WI38 (cell line): ENCODE data around the gene METTL4.

Experiments
- H3K4me3 ChIP-seq: 2 replicates; pipeline ENCODE4 v1.5.1; 2011; ENCODE audit warnings: low read depth, mild to moderate bottlenecking, control low read depth, low read length
- TF ChIP-seq, protein P1 (sequence below): IDR thresholded peaks from 2 replicates; pipeline ENCODE4 v1.5.1; 2012; ENCODE audit warnings: low read depth, mild to moderate bottlenecking, control low read depth, low read length

The METTL4 gene

DNA sequence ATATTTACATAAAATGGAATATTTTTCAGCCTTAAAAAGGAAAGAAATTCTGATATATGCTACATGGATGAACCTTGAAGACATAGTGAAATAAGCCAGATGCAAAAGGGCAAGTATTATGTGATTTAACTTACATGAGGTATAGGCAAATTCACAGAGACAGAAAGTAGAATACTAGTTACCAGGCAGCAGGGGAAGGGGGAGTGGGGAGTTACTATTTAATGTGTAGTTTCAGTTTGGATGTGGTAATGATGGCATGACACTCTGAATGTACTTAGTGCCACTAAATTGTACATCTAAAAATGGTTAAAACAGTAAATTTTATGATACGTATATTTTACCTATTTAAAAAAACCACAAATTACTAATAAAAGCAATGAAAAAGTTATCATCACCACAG, 12.1 kb downstream of the METTL4 start:
- TF ChIP-seq, protein P1, sequence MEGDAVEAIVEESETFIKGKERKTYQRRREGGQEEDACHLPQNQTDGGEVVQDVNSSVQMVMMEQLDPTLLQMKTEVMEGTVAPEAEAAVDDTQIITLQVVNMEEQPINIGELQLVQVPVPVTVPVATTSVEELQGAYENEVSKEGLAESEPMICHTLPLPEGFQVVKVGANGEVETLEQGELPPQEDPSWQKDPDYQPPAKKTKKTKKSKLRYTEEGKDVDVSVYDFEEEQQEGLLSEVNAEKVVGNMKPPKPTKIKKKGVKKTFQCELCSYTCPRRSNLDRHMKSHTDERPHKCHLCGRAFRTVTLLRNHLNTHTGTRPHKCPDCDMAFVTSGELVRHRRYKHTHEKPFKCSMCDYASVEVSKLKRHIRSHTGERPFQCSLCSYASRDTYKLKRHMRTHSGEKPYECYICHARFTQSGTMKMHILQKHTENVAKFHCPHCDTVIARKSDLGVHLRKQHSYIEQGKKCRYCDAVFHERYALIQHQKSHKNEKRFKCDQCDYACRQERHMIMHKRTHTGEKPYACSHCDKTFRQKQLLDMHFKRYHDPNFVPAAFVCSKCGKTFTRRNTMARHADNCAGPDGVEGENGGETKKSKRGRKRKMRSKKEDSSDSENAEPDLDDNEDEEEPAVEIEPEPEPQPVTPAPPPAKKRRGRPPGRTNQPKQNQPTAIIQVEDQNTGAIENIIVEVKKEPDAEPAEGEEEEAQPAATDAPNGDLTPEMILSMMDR = no peak

DNA sequence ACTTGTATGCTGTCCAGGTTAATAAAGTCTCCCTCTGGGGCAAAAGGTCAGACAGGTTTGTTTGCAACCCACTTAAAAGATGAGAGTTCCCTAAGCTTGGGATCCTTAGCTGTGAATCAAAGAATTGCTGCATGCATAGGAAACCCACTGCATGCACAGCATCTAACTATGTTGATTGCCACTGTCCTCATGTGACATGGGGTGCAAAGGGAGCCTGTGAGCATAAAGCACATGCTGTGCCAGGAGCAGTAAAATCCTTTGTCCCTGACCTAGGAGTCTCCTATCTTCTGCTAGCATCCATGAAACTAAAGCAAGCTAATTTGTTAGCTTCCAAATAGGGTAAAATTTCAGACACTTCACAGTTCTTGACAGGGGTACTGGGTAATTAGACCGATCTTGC, 13.8 kb downstream of the METTL4 start:
- TF ChIP-seq, protein P1 = no peak
- H3K4me3 ChIP-seq = no peak overlapping the region

More for the DNA sequence above, 12.1 kb downstream of the METTL4 start:
- no peak overlapping the region for H3K4me3 ChIP-seq

DNA sequence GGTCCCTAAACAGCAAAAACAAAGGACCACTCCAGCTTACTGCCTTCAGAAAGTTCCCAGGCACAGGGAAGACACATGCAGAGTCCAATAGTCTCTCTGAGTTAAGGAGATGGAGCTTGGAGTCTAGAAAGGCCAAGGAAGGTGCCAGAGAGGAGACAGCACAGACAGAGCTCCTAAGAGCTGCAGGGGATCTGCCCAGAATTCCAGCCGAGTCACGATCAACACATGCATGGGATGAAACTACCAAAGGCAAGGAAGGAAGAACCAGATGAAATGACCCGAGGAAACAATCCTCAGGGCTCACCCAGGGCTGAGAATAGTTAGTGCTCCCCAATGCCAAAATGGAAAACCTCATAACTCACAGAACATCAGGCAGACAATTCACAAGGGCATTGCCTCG, 15.4 kb downstream of the METTL4 start:
- no peak overlapping the region for H3K4me3 ChIP-seq
- TF ChIP-seq, protein P1 = no peak

DNA sequence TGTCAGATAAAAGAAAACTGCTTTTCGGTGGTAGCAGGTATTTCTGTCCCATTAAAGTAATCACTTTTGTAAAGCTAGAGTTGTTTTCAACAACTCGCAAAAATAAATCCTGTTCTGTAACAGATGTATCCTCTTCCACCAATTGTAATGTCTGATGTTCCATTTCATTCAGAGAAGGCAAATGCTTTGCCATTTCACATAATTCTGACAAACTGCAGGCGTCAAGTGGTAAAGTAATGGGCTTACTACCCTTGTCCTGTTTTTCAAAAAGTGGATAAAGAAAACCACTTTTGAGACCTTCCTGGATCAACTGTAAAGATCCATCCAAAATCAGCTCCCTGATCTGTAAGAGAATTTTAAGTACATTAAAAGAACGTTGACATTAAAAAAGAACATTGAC, 16.6 kb downstream of the METTL4 start:
- TF ChIP-seq, protein P1 = no peak
- no peak overlapping the region for H3K4me3 ChIP-seq

DNA sequence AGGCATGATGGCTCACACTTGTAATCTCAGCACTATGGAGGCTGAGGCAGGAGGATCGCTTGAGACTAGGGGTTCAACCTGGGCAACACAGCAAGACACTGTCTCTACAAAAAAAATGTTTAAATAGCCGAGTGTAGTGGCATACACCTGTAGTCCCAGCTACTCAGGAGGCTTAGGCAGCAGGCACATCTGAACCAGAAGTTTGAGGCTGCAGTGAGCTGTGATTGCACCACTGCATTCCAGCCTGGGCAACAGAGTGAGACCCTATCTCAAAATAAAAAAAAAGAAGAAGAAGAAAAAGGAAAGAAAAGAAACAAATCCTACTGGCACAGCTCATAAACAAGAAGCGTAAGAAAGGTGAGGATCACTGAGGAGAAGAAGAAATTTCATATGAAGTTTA, 19.9 kb downstream of the METTL4 start:
- H3K4me3 ChIP-seq = no peak overlapping the region
- TF ChIP-seq, protein P1 = no peak

DNA sequence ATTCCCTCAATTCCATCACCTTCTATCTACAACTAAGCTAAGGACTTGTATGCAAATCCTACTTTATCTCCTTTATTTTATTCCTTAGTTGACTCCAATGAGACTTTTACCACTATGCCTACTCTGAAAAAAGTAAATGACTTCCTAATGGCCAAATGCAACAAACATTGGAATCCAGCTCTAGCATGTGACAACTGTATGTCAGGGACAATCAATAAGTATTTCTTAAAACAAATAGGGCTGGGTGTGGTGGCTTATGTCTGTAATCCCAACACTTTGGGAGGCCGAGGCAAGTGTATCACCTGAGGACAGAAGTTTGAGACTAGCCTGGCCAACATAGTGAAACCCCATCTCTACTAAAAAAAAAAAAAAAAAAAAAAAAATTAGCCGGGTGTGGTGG, 21.8 kb downstream of the METTL4 start:
- TF ChIP-seq, protein P1 = no peak
- no peak overlapping the region for H3K4me3 ChIP-seq

DNA sequence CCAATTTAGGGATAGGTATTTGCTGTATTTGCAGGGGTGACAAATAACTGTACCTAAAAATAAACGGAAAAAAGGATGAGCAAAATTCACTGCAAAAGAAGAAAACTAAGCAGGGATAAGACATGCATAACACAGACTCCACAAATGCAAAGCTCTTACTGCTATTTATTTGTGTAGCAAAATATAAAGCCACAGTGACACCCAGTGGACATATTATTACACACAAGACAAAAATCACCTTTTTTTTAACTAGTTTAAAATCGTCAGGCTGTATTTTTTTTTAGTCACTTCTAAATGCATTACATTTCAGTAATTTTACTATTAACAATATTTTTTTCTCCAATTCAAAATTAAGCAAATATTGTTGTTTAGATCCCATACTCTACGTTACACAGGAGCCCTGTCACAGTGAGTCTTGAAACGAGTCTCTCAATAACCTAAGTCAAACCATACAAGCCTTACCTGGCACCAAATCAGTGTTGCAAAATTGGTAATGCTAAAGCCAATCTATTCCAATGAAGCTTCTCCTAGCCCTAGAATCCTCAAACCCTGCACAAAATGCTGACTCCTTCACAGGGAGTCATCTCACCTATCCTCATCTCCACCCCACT, 23.7 kb downstream of the METTL4 start:
- TF ChIP-seq, protein P1 = peak; percentile 25; the same call in 1 of the 2 replicates
- no peak overlapping the region for H3K4me3 ChIP-seq
